ENCODE results near the gene MIPOL1.

The MIPOL1 gene

GRCh38 chr14:37397941-37398215 is 200.1 kb downstream of the MIPOL1 start:
- Histone ChIP-seq H3K4me3 (ENCODE audit: low read depth, low read length) (no peak overlapping the region), H3K36me3 (replicated peaks) (no peaks in the 10 kb centered on the region), H3K27me3 (replicated peaks) (no peaks in the 10 kb centered on the region), H3K27ac (no peak overlapping the region)
- TF ChIP-seq CTCF (IDR thresholded peaks at IDR 0.05; ENCODE audit: low read depth, low read length, missing control alignments), result no peak
- in situ Hi-C loops (cut with HindIII; ENCODE audit: low pct_ligation_motif_present, low sequenced_read_pairs), result no loop called here
- DNase-seq, result no peak

GRCh38 chr14:37399517-37399916 is 201.8 kb downstream of the MIPOL1 start:
- no peak for DNase-seq
- Histone ChIP-seq H3K4me3 (ENCODE audit: low read depth, low read length) (no peak overlapping the region), H3K27ac (no peak overlapping the region), H3K36me3 (replicated peaks) (no peaks in the 10 kb centered on the region), H3K27me3 (replicated peaks) (no peaks in the 10 kb centered on the region)
- TF ChIP-seq CTCF (IDR thresholded peaks at IDR 0.05; ENCODE audit: low read depth, low read length, missing control alignments), result no peak
- in situ Hi-C loops (cut with HindIII; ENCODE audit: low pct_ligation_motif_present, low sequenced_read_pairs), result no loop called here

GRCh38 chr14:37401093-37401492 is 203.4 kb downstream of the MIPOL1 start:
- no peak for DNase-seq
- no peaks in the 10 kb centered on the region for H3K36me3 ChIP-seq (replicated peaks)
- TF ChIP-seq CTCF (IDR thresholded peaks at IDR 0.05; ENCODE audit: low read depth, low read length, missing control alignments), result no peak
- in situ Hi-C loops (cut with HindIII; ENCODE audit: low pct_ligation_motif_present, low sequenced_read_pairs), result no loop called here
- no peaks in the 10 kb centered on the region for H3K27me3 ChIP-seq (replicated peaks)
- no peak overlapping the region for H3K27ac ChIP-seq
- H3K4me3 ChIP-seq (ENCODE audit: low read depth, low read length), result no peak overlapping the region

- DNase-seq, result no peak
- Histone ChIP-seq H3K27ac (no peak overlapping the region), H3K4me3 (ENCODE audit: low read depth, low read length) (no peak overlapping the region), H3K36me3 (replicated peaks) (no peaks in the 10 kb centered on the region), H3K27me3 (replicated peaks) (no peaks in the 10 kb centered on the region)
- in situ Hi-C loops (cut with HindIII; ENCODE audit: low pct_ligation_motif_present, low sequenced_read_pairs), result no loop called here
- no peak for TF ChIP-seq CTCF (IDR thresholded peaks at IDR 0.05; ENCODE audit: low read depth, low read length, missing control alignments)
These were observed 205.9 kb downstream of the MIPOL1 start for GRCh38 chr14:37403626-37404025.

- H3K27me3 ChIP-seq (replicated peaks), result no peaks in the 10 kb centered on the region
- no peak overlapping the region for H3K4me3 ChIP-seq (ENCODE audit: low read depth, low read length)
- in situ Hi-C loops (cut with HindIII; ENCODE audit: low pct_ligation_motif_present, low sequenced_read_pairs), result no loop called here
- H3K36me3 ChIP-seq (replicated peaks), result no peaks in the 10 kb centered on the region
- H3K27ac ChIP-seq, result no peak overlapping the region
- TF ChIP-seq CTCF (IDR thresholded peaks at IDR 0.05; ENCODE audit: low read depth, low read length, missing control alignments), result no peak
- DNase-seq, result no peak
These were observed 208.4 kb downstream of the MIPOL1 start for GRCh38 chr14:37406095-37406494.

- DNase-seq, result no peak
- in situ Hi-C loops (cut with HindIII; ENCODE audit: low pct_ligation_motif_present, low sequenced_read_pairs), result no loop called here
- no peaks in the 10 kb centered on the region for H3K27me3 ChIP-seq (replicated peaks)
- H3K36me3 ChIP-seq (replicated peaks), result no peaks in the 10 kb centered on the region
- no peak for TF ChIP-seq CTCF (IDR thresholded peaks at IDR 0.05; ENCODE audit: low read depth, low read length, missing control alignments)
- no peak overlapping the region for H3K4me3 ChIP-seq (ENCODE audit: low read depth, low read length)
- no peak overlapping the region for H3K27ac ChIP-seq
These were observed 213.5 kb downstream of the MIPOL1 start for GRCh38 chr14:37411079-37411735.
